Hematopoietic multipotent progenitor cell treated with erythropoietin and hydrocortisone succinate and interleukin-3 and kit ligand, for 4 days (in vitro differentiated cells): ENCODE measurements around the gene SLC1A3.

Source experiments
- DNase-seq: peaks from one replicate; pipeline ENCODE4 v3.0.0-alpha.2; 2015

SLC1A3 gene

DNA sequence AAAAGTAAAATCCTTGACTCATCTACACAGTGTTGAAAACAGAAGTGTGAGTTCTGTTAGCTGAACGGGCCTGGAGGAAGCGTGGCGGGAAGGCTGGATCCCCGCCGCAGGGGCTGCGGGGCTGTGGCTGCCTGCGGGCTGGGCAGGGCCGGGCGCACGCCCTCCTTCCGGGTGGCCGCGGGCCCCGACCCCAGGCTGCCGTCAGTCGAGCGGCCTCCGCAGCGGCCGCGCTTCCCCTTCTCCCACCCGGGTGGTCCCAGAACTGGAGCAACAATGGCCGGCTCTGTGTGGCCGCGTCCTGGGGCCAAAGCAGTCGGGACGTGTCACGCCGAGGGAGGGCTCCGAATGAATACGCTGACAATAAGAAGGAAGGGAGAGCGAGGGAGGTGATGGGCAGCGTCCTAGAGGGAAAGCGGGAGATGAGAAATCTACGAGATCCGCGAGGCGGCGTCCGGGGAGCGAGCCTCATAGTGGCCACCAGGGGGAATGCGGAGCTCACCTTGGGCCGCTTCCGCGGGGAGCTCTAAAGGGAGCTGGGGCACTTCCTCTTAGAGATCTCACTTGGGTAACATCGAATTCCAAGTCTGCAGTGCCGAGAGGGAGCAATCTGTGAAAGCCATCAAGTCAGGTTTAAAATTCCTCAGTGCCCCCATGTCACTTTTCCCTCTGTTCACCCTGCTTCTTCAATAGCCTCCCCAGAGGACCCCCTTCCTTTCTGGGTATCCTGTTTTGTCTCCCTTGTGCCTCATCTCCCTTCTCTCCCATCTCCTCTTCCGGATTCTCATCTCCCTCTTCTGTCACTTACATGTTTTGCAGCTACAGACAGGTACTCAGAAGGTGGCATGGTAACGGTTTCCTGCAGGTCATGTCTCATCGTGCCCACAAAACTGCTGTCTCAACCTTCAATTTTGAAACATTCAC, 83.9 kb downstream of the SLC1A3 start:
- DNase-seq = peak; percentile 94

DNA sequence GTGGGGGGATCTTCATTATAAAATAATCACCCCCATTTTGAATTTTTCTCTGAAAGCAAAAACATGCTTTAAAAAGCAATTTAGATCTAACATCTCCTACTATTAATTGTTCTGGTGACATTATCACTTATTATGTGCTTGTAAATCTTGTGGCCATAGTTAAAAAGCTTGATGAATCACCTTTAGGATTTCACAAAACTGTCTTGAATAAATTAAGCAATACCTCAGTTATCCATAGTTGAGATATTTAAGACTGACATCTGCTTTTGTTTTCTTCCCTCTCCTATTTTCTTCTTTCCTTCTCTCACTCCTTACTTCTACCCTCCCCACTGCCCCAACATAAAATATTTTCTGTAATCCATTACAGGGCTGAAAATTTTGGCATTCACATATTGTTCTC, 84.8 kb downstream of the SLC1A3 start:
- DNase-seq = no peak

DNA sequence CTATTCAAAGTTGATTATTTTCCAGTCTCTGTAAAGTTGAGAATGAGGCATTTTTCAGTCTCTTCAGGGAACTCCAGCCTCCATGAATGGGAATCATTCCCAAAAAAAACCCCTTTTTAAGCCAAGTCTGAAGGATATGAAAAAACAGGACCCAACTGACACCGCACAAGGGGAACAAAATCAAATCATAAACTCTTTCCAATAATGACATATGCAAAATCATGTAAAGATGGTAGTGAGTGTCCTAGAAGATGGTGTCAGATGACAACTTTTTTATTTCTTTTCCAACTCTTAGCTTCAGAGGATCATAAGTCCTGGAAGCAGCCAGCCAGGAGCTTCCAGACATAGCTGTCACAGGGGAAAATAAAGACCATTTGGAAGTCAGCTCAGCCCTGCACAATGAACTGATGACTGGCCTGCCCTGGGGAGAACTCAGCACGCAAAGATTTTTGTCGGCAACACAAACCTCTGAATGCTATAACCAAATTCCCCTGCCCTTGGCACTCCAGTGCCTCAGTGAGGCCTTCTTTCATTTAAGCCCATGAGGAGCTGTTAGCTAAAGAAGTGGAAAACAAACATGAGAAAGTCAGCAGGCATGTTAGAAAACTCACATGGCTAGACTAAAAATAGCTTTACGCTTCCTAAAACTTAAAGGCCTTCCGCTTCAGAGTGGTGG, 85.4 kb downstream of the SLC1A3 start:
- DNase-seq = no peak

- peak; percentile 91 for DNase-seq
Observed at GRCh38 chr5:36692791-36693763, 86.7 kb downstream of the SLC1A3 start.

GRCh38 chr5:36694351-36694750, 87.9 kb downstream of the SLC1A3 start:
- DNase-seq = no peak

DNA sequence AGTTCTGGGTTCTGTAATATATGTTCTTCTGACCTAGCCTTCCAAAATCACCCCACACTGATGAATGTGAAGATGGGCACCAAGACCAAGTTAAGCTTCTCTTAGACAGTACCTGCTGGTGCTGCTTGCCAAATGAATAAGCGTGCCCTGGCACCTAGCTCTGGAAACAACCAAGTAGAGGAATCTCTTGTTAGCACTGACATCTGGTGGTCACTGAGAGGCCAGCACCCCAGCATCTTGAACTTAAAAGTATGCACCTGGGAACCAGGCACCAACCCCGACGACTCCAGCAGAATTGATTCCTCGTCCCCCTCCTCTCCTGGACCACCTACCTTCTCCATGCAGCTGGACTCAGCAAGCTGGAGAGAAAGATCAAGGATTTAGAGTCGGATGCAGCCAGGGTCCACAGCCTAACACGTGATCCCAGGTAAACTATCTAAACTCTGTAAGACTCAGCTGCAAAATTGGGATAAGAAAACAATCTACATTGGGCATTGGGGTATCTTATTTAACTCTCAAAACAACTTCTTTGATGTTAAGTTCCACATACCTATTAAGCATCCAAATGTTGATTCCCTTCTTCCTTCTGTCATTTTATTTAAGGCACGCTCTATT, 89.8 kb downstream of the SLC1A3 start:
- DNase-seq = peak; percentile 84

- DNase-seq = no peak
Observed at GRCh38 chr5:36698031-36698430, 91.6 kb downstream of the SLC1A3 start.

GRCh38 chr5:36701085-36701698, 94.8 kb downstream of the SLC1A3 start:
- no peak for DNase-seq

GRCh38 chr5:36703245-36703860, 96.9 kb downstream of the SLC1A3 start:
- DNase-seq = no peak

DNA sequence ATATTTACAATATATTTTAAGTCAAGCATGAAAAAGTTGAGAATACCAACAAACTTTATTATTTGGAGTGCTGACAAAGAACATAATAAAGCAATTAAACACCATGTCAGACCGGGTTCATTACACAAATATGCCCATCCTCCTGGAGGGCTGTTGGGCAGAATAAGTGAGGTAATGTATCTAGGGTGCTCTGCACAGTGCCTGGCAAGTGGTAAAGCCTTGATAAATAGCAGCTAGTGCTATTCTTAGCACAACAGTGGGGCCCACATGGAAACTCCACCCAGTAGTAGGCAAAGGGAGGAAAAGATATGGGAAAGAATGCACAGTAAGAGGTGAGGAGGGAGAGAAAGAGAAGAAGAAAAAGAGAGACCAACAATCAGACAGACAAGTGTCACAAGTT, 97.7 kb downstream of the SLC1A3 start:
- DNase-seq = peak; percentile 77

DNA sequence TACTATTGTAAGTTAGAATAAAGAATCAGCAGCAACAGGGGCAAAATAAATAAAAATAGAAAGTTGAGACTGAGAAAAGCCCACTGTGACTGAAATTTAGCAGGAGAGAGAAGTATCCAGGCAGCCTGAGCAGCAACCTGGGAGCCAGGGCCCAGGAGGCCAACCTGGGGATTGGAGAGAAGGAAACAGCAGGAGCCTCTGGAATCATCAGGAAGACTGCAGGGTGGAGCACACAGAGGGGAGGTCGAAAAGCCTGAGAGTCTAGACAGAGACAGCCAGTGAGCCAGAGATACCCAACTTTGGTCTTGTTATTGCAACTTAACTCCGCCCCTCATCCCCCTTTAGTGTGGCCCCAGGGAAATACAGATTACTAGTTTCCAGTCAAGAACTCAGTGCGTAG, 98.6 kb downstream of the SLC1A3 start:
- DNase-seq = no peak

- no peak for DNase-seq
Observed at GRCh38 chr5:36706662-36707061, 100.3 kb downstream of the SLC1A3 start.

DNA sequence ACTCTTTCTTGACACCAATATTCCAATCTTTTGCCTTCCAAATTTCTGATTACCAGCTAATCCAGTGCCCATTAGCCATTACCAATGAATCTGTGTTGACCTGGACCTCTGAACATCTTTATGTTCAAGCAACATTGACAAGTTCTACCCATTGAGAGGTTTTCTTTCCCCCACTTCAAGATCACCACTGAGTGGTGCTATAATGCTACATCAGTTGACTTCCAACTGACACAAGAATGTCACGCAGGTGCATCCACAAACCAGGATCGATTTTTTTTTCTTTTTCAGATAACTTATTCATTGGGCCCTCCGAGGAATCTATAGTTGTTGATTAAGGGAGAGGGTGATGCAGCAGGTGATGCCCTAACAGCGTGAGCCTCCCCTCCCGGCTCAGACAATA, 102.6 kb downstream of the SLC1A3 start:
- no peak for DNase-seq

DNA sequence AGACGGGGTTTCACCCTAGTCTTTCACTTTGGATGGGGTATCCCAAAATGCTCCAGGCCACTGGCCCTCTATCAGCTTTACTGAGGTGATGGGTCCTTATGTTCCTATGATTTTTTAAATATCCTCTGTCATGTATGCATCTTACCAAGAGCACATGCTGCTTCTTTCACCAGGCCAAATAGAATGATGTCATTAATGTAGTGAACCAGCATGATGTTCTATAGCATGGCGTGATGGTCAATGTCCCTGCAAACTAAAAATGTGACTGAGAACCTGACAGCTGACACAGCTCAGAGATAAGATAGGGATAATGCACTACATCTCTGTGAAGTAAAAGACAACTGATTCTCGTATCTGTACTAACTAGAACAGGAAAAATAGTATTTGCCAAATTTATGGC, 103.6 kb downstream of the SLC1A3 start:
- no peak for DNase-seq

DNA sequence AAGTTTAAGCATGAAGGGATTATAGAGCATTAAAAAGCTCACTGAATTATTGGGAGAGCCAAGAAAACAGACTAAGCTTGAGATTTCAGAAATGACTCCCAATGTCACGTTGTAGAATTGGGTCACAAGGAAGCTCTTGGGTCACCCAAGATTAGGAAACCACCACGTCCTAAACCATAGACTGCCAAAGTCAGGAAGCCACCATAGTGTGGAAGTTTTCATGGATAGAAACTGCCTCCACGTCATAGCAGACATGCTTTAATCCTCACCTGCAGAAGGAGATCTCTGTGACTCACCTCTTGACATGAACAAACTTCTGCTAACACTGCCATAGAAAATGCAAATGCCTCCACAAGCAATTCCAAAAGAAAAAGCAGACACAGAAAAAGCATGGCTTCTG, 106.3 kb downstream of the SLC1A3 start:
- DNase-seq = no peak

- no peak for DNase-seq
Observed at GRCh38 chr5:36713541-36713940, 107.1 kb downstream of the SLC1A3 start.

GRCh38 chr5:36717131-36717695, 110.8 kb downstream of the SLC1A3 start:
- DNase-seq = no peak

DNA sequence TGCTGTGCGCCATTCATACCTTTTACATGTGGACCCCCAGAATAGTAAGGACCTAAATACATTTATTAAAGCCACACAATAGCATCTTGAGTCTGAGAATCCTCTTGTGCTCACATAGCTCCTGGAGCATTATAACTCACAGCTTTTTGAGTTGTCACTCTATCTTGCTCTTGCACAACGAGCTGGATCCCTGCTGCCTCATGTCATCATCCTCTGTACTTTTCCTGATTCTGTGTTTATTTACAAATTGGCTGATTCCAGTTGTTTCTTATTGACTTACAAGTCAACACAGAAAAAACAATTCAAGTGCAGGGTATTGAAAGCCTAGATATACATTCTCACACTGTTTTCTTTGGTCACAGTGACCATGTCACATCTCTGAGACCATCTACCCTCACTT, 112.9 kb downstream of the SLC1A3 start:
- no peak for DNase-seq

GRCh38 chr5:36720688-36721087, 114.3 kb downstream of the SLC1A3 start:
- peak; percentile 25 for DNase-seq

- no peak for DNase-seq
Observed at GRCh38 chr5:36721664-36722235, 115.3 kb downstream of the SLC1A3 start.

- DNase-seq = peak; percentile 42
Observed at GRCh38 chr5:36722900-36723299, 116.5 kb downstream of the SLC1A3 start.
